B cell (primary cell): ENCODE measurements around the gene ADGRD1. TPM values are rescaled to one million over a fixed set of nuclear protein-coding genes. Genes with fewer than 3 reads are reported as not detected.

Experiments
- ATAC-seq: fragments of 200-7000 bp; cut with Tn5 transposase; one replicate; pipeline ENCODE4 v1.10.0; 2021; ENCODE audit warnings: low read depth, mild to moderate bottlenecking, moderate number of reproducible peaks, moderate library complexity
- CTCF ChIA-PET: fragments of 350-600 bp; sonication (Branson Sonifier 250); formaldehyde crosslinking; loops from one replicate; lab custom pipeline; 2021; ENCODE audit warnings: antibody characterized with exemption, inconsistent platforms; lab: Charles Lee
- POLR2A ChIA-PET: fragments of 350-600 bp; sonication (Branson Sonifier 250); formaldehyde crosslinking; loops from one replicate; lab custom pipeline; 2021; ENCODE audit warnings: antibody characterized with exemption; lab: Charles Lee
- DNase-seq: peaks from one replicate; pipeline ENCODE4 v3.0.0; 2013
- H2AFZ ChIP-seq: 2 replicates; pipeline ENCODE4 v1.6.1; 2012; ENCODE audit warnings: mild to moderate bottlenecking, low read depth, low read length; ENCODE audit not compliant: insufficient read depth, poor library complexity, severe bottlenecking
- H3K27ac ChIP-seq, 2 donors: 1 replicate in 1 of 2; 2 replicates in 1 of 2; pipeline ENCODE4 v1.5.1; 2012 to 2013; ENCODE audit warnings: low read length in 2 of 2, mild to moderate bottlenecking in 2 of 2, moderate library complexity in 1 of 2
- H3K27me3 ChIP-seq, 4 experiments: fragments of 200-600 bp in 1 of 4; sonication (generic) in 1 of 4; replicated peaks in 1 of 4; 1 replicate in 2 of 4; 2 replicates in 2 of 4; pipeline versions ENCODE4 v1.6.1 to v1.7.0; 2013 to 2016; ENCODE audit warnings: low read length in 3 of 4, mild to moderate bottlenecking in 2 of 4, mixed read lengths in 1 of 4, moderate library complexity in 1 of 4; ENCODE audit not compliant: insufficient read depth in 4 of 4, control insufficient read depth in 3 of 4; ENCODE audit errors: control extremely low read depth in 1 of 4
- H3K36me3 ChIP-seq, 2 experiments: replicated peaks in 1 of 2; 1 replicate in 1 of 2; 2 replicates in 1 of 2; pipeline versions ENCODE4 v1.6.1 to v1.7.1; 2013; ENCODE audit warnings: low read length in 1 of 2; ENCODE audit not compliant: insufficient read depth in 2 of 2, control insufficient read depth in 1 of 2; ENCODE audit errors: control extremely low read depth in 1 of 2, extremely low read depth in 1 of 2
- H3K4me1 ChIP-seq, 2 donors: fragments of 200-600 bp in 1 of 2; sonication (generic) in 1 of 2; 1 replicate in 1 of 2; 2 replicates in 1 of 2; pipeline versions ENCODE4 v1.5.1 to v1.6.1; 2013 to 2017; ENCODE audit warnings: low read length in 2 of 2; ENCODE audit not compliant: control insufficient read depth in 2 of 2, insufficient read depth in 2 of 2
- H3K4me2 ChIP-seq: replicated peaks from 2 replicates; pipeline ENCODE3; 2012; ENCODE audit warnings: mild to moderate bottlenecking, low read depth, low read length; ENCODE audit not compliant: poor library complexity, severe bottlenecking
- H3K4me3 ChIP-seq, 5 experiments: fragments of 200-600 bp in 1 of 5; sonication (generic) in 1 of 5; 1 replicate in 3 of 5; 2 replicates in 2 of 5; pipeline versions ENCODE4 v1.5.1 to v1.7.0; 2011 to 2016; ENCODE audit warnings: low read length in 4 of 5, mild to moderate bottlenecking in 4 of 5, low read depth in 2 of 5, control low read depth in 1 of 5, moderate library complexity in 1 of 5; ENCODE audit not compliant: insufficient read depth in 1 of 5; ENCODE audit errors: control extremely low read depth in 1 of 5, extremely low read depth in 1 of 5
- H3K79me2 ChIP-seq: fragments of 200-600 bp; sonication (generic); one replicate; pipeline ENCODE4 v1.6.0; 2016; ENCODE audit warnings: low read length; ENCODE audit not compliant: control insufficient read depth, insufficient read depth
- H3K9ac ChIP-seq: fragments of 200-600 bp; sonication (generic); 2 replicates; pipeline ENCODE4 v1.6.1; 2017; ENCODE audit warnings: mild to moderate bottlenecking, low read length, moderate library complexity
- H3K9me3 ChIP-seq, 3 donors: one replicate each; pipeline versions ENCODE4 v1.6.1 to v1.7.1; 2013; ENCODE audit warnings: low read length in 2 of 3; ENCODE audit not compliant: control insufficient read depth in 2 of 3, insufficient read depth in 1 of 3; ENCODE audit errors: control extremely low read depth in 1 of 3
- H4K20me1 ChIP-seq: 2 replicates; pipeline ENCODE4 v1.6.0; 2012; ENCODE audit warnings: mild to moderate bottlenecking, low read length; ENCODE audit not compliant: insufficient read depth, control insufficient read depth, poor library complexity, severe bottlenecking
- H3K27ac Mint-ChIP-seq: one replicate; pipeline ENCODE4 v1.8.0; 2021; ENCODE audit warnings: mixed read lengths
- H3K27me3 Mint-ChIP-seq: one replicate; pipeline ENCODE4 v1.8.0; 2021; ENCODE audit warnings: mixed read lengths
- H3K4me1 Mint-ChIP-seq: one replicate; pipeline ENCODE4 v1.8.0; 2021; ENCODE audit warnings: mixed read lengths
- H3K4me3 Mint-ChIP-seq: one replicate; pipeline ENCODE4 v1.8.0; 2021; ENCODE audit warnings: mixed read lengths
- H3K9me3 Mint-ChIP-seq: one replicate; pipeline ENCODE4 v1.8.0; 2022; ENCODE audit warnings: mixed read lengths; ENCODE audit not compliant: insufficient read depth
- CTCF ChIP-seq: fragments of 200-600 bp; IDR thresholded peaks from one replicate; pipeline ENCODE4 v1.8.0; 2022; ENCODE audit warnings: antibody characterized with exemption, mild to moderate bottlenecking
- EZH2 ChIP-seq: IDR thresholded peaks from 2 replicates; pipeline ENCODE4 v1.6.1; 2012; ENCODE audit warnings: borderline replicate concordance, low read depth, mild to moderate bottlenecking, moderate library complexity, low read length; ENCODE audit not compliant: insufficient read depth, poor library complexity, severe bottlenecking
- whole genome bisulfite sequencing: methylation state at CpG from one replicate; pipeline ENCODE4 v1.1.5; 2013; ENCODE audit warnings: missing lambda C conversion rate; ENCODE audit not compliant: insufficient coverage; 5-methylcytosine and 5-hydroxymethylcytosine counted together
- intact Hi-C: fragments of 100-400 bp; cut with micrococcal nuclease; formaldehyde crosslinking; loops from one replicate; pipeline ENCODE4 v1.10.0; 2022
- polyA plus RNA-seq: library from polyadenylated mRNA; depleted of rRNA; stranded (reverse); fragments of >200 nt; gene quantifications from 2 replicates; pipeline ENCODE4 v1.2.3, GENCODE V29; 2012
- total RNA-seq, 2 donors: library from RNA; stranded (reverse); fragments of 120-200 nt in 1 of 2; gene quantifications; 1 replicate in 1 of 2; 2 replicates in 1 of 2; pipeline versions ENCODE4 v1.2.3 to v1.2.4, GENCODE V29; 2013 to 2022

Gene ADGRD1
- total and polyA plus RNA-seq, 2 donors (not counting 1 experiment from before 2014, with no cell fraction given) = 1.1 to 2.2 TPM

DNA sequence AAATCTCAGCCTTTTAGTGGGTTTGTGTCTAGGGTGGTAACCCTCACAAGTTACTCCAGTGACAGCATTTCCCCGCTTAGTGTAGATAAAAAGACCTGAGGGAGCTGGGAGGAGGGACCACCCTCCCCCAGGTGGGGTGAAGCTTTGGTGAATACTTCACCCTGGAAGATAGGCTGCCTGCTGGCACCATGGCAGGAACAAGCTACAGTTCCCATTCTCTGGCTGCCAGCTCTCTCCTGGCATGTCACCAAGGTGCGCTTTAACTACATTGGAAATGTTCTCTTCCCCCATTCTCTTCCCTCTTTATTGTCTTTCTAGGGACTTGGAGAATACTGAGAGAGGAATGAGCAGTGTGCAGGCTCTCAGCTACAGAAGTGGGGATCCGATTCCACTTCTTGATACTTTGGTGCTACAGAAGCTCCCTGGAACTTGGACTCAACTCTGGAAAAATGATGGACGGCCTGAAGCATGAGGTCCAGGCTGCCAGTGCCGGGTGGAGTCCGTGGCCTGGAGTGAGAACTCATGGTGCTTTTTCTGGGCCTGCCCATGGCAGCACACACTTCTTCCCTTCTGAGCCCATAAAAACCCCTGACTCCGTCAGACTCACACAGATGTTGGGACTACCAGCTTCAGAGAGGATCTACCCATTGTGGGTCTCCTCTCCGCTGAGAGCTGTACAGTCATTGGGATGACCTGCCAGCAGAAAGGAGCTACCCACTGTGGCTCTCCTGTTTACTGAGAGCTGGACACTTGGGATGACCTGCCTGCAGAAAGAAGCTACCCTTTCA lies 198.0 kb downstream of the ADGRD1 start:
- intact Hi-C loops = no loop called here
- no peaks in the 10 kb centered on the region for H3K36me3 ChIP-seq
- CTCF ChIA-PET = no interaction called here
- H3K4me3 ChIP-seq = no peak overlapping the region
- no peak overlapping the region for H3K27ac ChIP-seq
- Mint-ChIP-seq H3K4me3 (no peak overlapping the region), H3K9me3 (no peaks in the 10 kb centered on the region), H3K4me1 (peaks cover 2% of the 10 kb centered on the region), H3K27me3 (peaks cover 33% of the 10 kb centered on the region), H3K27ac (no peak overlapping the region)
- peaks cover 0 to 3% (median 0%) of the 10 kb centered on the region in 3 donors for H3K9me3 ChIP-seq
- no peak for ATAC-seq
- no peak for DNase-seq
- no peaks in the 10 kb centered on the region for H3K27me3 ChIP-seq
- H3K4me1 ChIP-seq = no peaks in the 10 kb centered on the region
- no peaks in the 10 kb centered on the region for H4K20me1 ChIP-seq
- H2AFZ ChIP-seq = no peak overlapping the region
- no peak overlapping the region for H3K9ac ChIP-seq
- TF ChIP-seq EZH2 = no peak
- no peak for TF ChIP-seq CTCF
- no peak overlapping the region for H3K4me2 ChIP-seq
- POLR2A ChIA-PET = no interaction called here
- H3K79me2 ChIP-seq = no peaks in the 10 kb centered on the region
- WGBS = 87% methylated on average over 6 of the region's 8 CpGs

GRCh38 chr12:131152587-131152986 lies 198.9 kb downstream of the ADGRD1 start:
- H3K4me2 ChIP-seq = no peak overlapping the region
- Mint-ChIP-seq H3K9me3 (no peaks in the 10 kb centered on the region), H3K27ac (no peak overlapping the region), H3K4me1 (peaks cover 2% of the 10 kb centered on the region), H3K4me3 (no peak overlapping the region), H3K27me3 (peaks cover 31% of the 10 kb centered on the region)
- H3K36me3 ChIP-seq = no peaks in the 10 kb centered on the region
- H3K9me3 ChIP-seq = peaks cover 0 to 4% (median 0%) of the 10 kb centered on the region in 3 donors
- no peaks in the 10 kb centered on the region for H3K79me2 ChIP-seq
- no peak for TF ChIP-seq CTCF
- TF ChIP-seq EZH2 = no peak
- POLR2A ChIA-PET = no interaction called here
- 88% methylated on average over 5 of the region's 5 CpGs for WGBS
- H3K27me3 ChIP-seq = no peaks in the 10 kb centered on the region
- H3K4me1 ChIP-seq = no peaks in the 10 kb centered on the region
- H3K4me3 ChIP-seq = no peak overlapping the region
- no peak for ATAC-seq
- no peak overlapping the region for H3K27ac ChIP-seq
- intact Hi-C loops = no loop called here
- no peaks in the 10 kb centered on the region for H4K20me1 ChIP-seq
- CTCF ChIA-PET = no interaction called here
- no peak overlapping the region for H2AFZ ChIP-seq
- no peak for DNase-seq
- H3K9ac ChIP-seq = no peak overlapping the region
